Adrenal gland (tissue), 5 donors: ENCODE results near the gene SAMMSON.

Experiments
- POLR2A ChIP-seq, 2 donors: fragments of 450-650 bp; IDR thresholded peaks; one replicate each; pipeline ENCODE4 v1.6.1; 2017; ENCODE audit warnings: antibody characterized with exemption in 2 of 2, mild to moderate bottlenecking in 2 of 2, moderate library complexity in 1 of 2
- TF ChIP-seq, protein P1 (sequence below), 6 experiments: fragments of 450-650 bp in 4 of 6; fragments of 200-600 bp in 2 of 6; sonication (generic) in 1 of 6; IDR thresholded peaks; 1 replicate in 5 of 6; 2 replicates in 1 of 6; pipeline versions ENCODE4 v1.5.1 to v1.8.0; 2016 to 2021; ENCODE audit warnings: antibody characterized with exemption in 6 of 6, mild to moderate bottlenecking in 2 of 6, moderate library complexity in 1 of 6
- donor health status: DM: no; HTN: no; CAD: no.

DNA sequence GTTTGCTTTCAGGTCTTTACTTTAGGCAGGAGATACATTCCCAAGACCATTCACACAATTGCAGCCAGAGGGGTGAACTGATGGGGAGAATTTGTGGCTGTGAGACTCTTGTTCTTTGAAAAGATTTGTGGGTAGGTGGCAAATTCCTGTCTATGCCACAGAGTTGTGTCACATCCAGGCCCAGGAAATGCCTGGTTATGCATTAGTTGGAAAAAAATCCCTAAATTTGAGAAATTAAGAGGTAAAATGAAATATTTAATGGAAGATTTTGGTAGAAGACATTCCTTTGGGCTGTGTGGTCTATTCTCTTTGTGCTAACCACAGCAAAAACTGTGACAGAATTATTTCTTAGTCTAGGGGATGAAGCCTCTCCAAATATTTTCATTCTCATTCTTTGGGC is 28.8 kb downstream of the SAMMSON start:
- TF ChIP-seq, protein P1, sequence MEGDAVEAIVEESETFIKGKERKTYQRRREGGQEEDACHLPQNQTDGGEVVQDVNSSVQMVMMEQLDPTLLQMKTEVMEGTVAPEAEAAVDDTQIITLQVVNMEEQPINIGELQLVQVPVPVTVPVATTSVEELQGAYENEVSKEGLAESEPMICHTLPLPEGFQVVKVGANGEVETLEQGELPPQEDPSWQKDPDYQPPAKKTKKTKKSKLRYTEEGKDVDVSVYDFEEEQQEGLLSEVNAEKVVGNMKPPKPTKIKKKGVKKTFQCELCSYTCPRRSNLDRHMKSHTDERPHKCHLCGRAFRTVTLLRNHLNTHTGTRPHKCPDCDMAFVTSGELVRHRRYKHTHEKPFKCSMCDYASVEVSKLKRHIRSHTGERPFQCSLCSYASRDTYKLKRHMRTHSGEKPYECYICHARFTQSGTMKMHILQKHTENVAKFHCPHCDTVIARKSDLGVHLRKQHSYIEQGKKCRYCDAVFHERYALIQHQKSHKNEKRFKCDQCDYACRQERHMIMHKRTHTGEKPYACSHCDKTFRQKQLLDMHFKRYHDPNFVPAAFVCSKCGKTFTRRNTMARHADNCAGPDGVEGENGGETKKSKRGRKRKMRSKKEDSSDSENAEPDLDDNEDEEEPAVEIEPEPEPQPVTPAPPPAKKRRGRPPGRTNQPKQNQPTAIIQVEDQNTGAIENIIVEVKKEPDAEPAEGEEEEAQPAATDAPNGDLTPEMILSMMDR (IDR thresholded peaks at IDR 0.05) = no peak
- TF ChIP-seq POLR2A (IDR thresholded peaks at IDR 0.05) = no peak
